K562 (cell line): ENCODE data around the gene WDR13. TPM values are rescaled to one million over a fixed set of nuclear protein-coding genes. Genes with fewer than 3 reads are reported as not detected.

Experiments used
- FOXK2 ChIP-seq, 2 experiments: fragments of 450-650 bp; IDR thresholded peaks in 1 of 2; conservative IDR thresholded peaks in 1 of 2; 2 replicates each; pipeline ENCODE4 v1.6.1; 2016; ENCODE audit warnings: low read depth in 2 of 2, mild to moderate bottlenecking in 1 of 2
- GTF2F1 ChIP-seq: IDR thresholded peaks from 2 replicates; pipeline ENCODE4 v1.6.1; 2011; ENCODE audit warnings: low read depth, low read length, improper control_type of control experiment
- HLTF ChIP-seq: fragments of 450-650 bp; IDR thresholded peaks from 2 replicates; pipeline ENCODE4 v1.6.1; 2016
- MAFG ChIP-seq: fragments of 450-650 bp; conservative IDR thresholded peaks from 2 replicates; pipeline ENCODE4 v1.6.1; 2016; ENCODE audit warnings: missing genetic modification characterization, missing compliant biosample characterization
- MED1 ChIP-seq: sonication (generic); formaldehyde crosslinking; IDR thresholded peaks from 2 replicates; pipeline ENCODE4 v1.8.1; 2023; ENCODE audit warnings: missing genetic modification reagents, borderline replicate concordance
- PHB2 ChIP-seq: fragments of 450-650 bp; IDR thresholded peaks from 2 replicates; pipeline ENCODE4 v1.6.1; 2017; ENCODE audit warnings: low read depth
- PHF8 ChIP-seq: fragments of 200-600 bp; sonication (generic); IDR thresholded peaks from 2 replicates; pipeline ENCODE4 v1.6.1; 2012; ENCODE audit warnings: mixed run types, mild to moderate bottlenecking, inconsistent platforms, low read length, moderate library complexity, borderline replicate concordance
- RBM17 ChIP-seq: fragments of 200-400 bp; formaldehyde crosslinking; IDR thresholded peaks from 2 replicates; pipeline ENCODE4 v1.6.1; 2017; ENCODE audit warnings: low read depth, mild to moderate bottlenecking, low read length, borderline replicate concordance
- RERE ChIP-seq: sonication (generic); formaldehyde crosslinking; IDR thresholded peaks from 2 replicates; pipeline ENCODE4 v1.8.0; 2023; ENCODE audit warnings: missing genetic modification reagents, mild to moderate bottlenecking, borderline replicate concordance
- RHOXF2B ChIP-seq: fragments of 250-450 bp; sonication (Bioruptor Pico); conservative IDR thresholded peaks from 2 replicates; pipeline ENCODE4 v1.5.1; 2021
- SAFB2 ChIP-seq: fragments of 200-400 bp; formaldehyde crosslinking; IDR thresholded peaks from 2 replicates; pipeline ENCODE4 v1.6.1; 2018; ENCODE audit warnings: borderline replicate concordance, low read length, low read depth, moderate library complexity; ENCODE audit not compliant: severe bottlenecking
- SMARCA5 ChIP-seq: fragments of 450-650 bp; IDR thresholded peaks from 2 replicates; pipeline ENCODE4 v1.6.1; 2016
- STAT5B ChIP-seq: fragments of 250-450 bp; sonication (Bioruptor Pico); IDR thresholded peaks from 2 replicates; pipeline ENCODE4 v1.8.0; 2021; ENCODE audit warnings: mild to moderate bottlenecking, inconsistent platforms
- TBP ChIP-seq: optimal IDR thresholded peaks from 2 replicates; pipeline ENCODE3; 2011; ENCODE audit warnings: low read depth, low read length, improper control_type of control experiment
- TRIM25 ChIP-seq: fragments of 450-650 bp; IDR thresholded peaks from 2 replicates; pipeline ENCODE4 v1.7.0; 2016; ENCODE audit warnings: borderline replicate concordance
- ZEB2 ChIP-seq: fragments of 450-650 bp; IDR thresholded peaks from 2 replicates; pipeline ENCODE4 v1.6.1; 2016
- ZNF3 ChIP-seq: fragments of 250-450 bp; sonication (Bioruptor Pico); IDR thresholded peaks from 2 replicates; pipeline ENCODE4 v1.5.0; 2021; ENCODE audit warnings: mild to moderate bottlenecking, moderate library complexity
- ZNF668 ChIP-seq: fragments of 250-450 bp; sonication (Bioruptor Pico); IDR thresholded peaks from 2 replicates; pipeline ENCODE4 v1.8.0; 2022; ENCODE audit warnings: mild to moderate bottlenecking, inconsistent platforms
- ZSCAN29 ChIP-seq: fragments of 450-650 bp; IDR thresholded peaks from 2 replicates; pipeline ENCODE4 v1.6.1; 2017
- polyA plus RNA-seq, 8 experiments: library from polyadenylated mRNA; depleted of rRNA in 4 of 8; stranded (reverse) in 5 of 8; unstranded in 3 of 8; fragments of >200 nt; fragmentation: Nextera tagmentation in 2 of 8; fragmentation: Illumina TruSeq in 1 of 8; extraction: Ambion mirVana in 2 of 8; extraction: Trizol in 1 of 8; gene quantifications; 2 replicates each; pipeline versions ENCODE4 v1.2.1 to v1.2.3, GENCODE V29; 2011 to 2014; ENCODE audit warnings: inconsistent platforms in 1 of 8, missing spikeins in 1 of 8
- total RNA-seq, 7 experiments: library from RNA; depleted of rRNA in 6 of 7; stranded (reverse); fragments of >200 nt in 6 of 7; fragmentation: Illumina TruSeq in 2 of 7; extraction: Trizol in 2 of 7; gene quantifications; 2 replicates each; pipeline versions ENCODE4 v1.2.1 to v1.2.3, GENCODE V29; 2011 to 2021; ENCODE audit warnings: low replicate concordance in 1 of 7
- TF ChIP-seq, protein P1 (sequence below): fragments of 250-450 bp; sonication (Bioruptor Pico); IDR thresholded peaks from 2 replicates; pipeline ENCODE4 v1.4.0; 2020

Gene WDR13
- total and polyA plus RNA-seq, 9 of the 15 experiments (the other 6 are each of a cell fraction or from before 2014, with no cell fraction given) = 7.4 to 70.5 (median 31.4) TPM

- TF ChIP-seq TRIM25 (no peak), ZEB2 (no peak), PHF8 (no peak), TBP (no peak), PHB2 (no peak), RBM17 (no peak), SAFB2 (no peak), STAT5B (CRISPR knock-in tag) (no peak), ZNF3 (CRISPR knock-in tag) (no peak), SMARCA5 (0 out of 2 replicates have a peak, but pooled peaks have one; percentile 28), ZSCAN29 (no peak), RERE (CRISPR knock-in tag) (no peak), HLTF (no peak), GTF2F1 (no peak), MED1 (CRISPR knock-in tag) (no peak), ZNF668 (CRISPR knock-in tag) (no peak), FOXK2 (conservative IDR thresholded peaks at IDR 0.05 in 1 of 2, IDR thresholded peaks at IDR 0.05 in 1 of 2; ENCODE audit: low read depth in 2 of 2) (no peak), RHOXF2B (CRISPR knock-in tag) (no peak), MAFG (no peak)
- TF ChIP-seq, protein P1, sequence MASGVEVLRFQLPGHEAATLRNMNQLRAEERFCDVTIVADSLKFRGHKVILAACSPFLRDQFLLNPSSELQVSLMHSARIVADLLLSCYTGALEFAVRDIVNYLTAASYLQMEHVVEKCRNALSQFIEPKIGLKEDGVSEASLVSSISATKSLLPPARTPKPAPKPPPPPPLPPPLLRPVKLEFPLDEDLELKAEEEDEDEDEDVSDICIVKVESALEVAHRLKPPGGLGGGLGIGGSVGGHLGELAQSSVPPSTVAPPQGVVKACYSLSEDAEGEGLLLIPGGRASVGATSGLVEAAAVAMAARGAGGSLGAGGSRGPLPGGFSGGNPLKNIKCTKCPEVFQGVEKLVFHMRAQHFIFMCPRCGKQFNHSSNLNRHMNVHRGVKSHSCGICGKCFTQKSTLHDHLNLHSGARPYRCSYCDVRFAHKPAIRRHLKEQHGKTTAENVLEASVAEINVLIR (CRISPR knock-in tag) = no peak
These were observed 20.4 kb downstream of the WDR13 start (continued) for GRCh38 chrX:48617542-48618340.
